Endothelial cell of umbilical vein (primary cell): ENCODE results near the gene ENHO. TPM values are rescaled to one million over a fixed set of nuclear protein-coding genes. Genes with fewer than 3 reads are reported as not detected.

Experiments
- BruUV-seq: library from RNA; stranded (reverse); fragments of 400-500 nt; replicated peaks from 2 replicates; lab custom pipeline; 2021; lab: Mats Ljungman, UMichigan
- CTCF ChIA-PET: fragments of 300-600, 350-600 bp; sonication (Branson Sonifier 250); formaldehyde crosslinking; loops from one replicate; lab custom pipeline; 2021; ENCODE audit warnings: antibody characterized with exemption, inconsistent platforms; lab: Charles Lee
- POLR2A ChIA-PET: fragments of 300-600, 350-600 bp; sonication (Branson Sonifier 250); formaldehyde crosslinking; loops from one replicate; lab custom pipeline; 2021; ENCODE audit warnings: antibody characterized with exemption, inconsistent platforms; lab: Charles Lee
- DNase-seq: peaks from one replicate; pipeline ENCODE4 v3.0.0-alpha.2; 2011; ENCODE audit warnings: low read depth, low spot score
- FAIRE-seq: peaks from 2 replicates; lab custom pipeline; 2011; peaks lifted over from hg19 to GRCh38; lab: Jason Lieb, UNC
- H2AFZ ChIP-seq: 2 replicates; pipeline ENCODE4 v1.6.0; 2012; ENCODE audit warnings: low read depth, low read length, control low read depth, inconsistent platforms
- H3K27ac ChIP-seq: 2 replicates; pipeline ENCODE4 v1.5.1; 2011; ENCODE audit warnings: low read depth, mild to moderate bottlenecking, control low read depth, low read length, moderate library complexity; ENCODE audit not compliant: insufficient read depth
- H3K27me3 ChIP-seq, 2 experiments: 2 replicates each; pipeline versions ENCODE4 v1.6.0 to v1.6.1; 2011; ENCODE audit warnings: low read length in 2 of 2, mixed read lengths in 1 of 2; ENCODE audit not compliant: control insufficient read depth in 2 of 2, insufficient read depth in 2 of 2
- H3K36me3 ChIP-seq, 2 experiments: 2 replicates in 1 of 2; 3 replicates in 1 of 2; pipeline ENCODE4 v1.5.1; 2011; ENCODE audit warnings: low read length in 2 of 2, mild to moderate bottlenecking in 1 of 2, moderate library complexity in 1 of 2; ENCODE audit not compliant: control insufficient read depth in 2 of 2, insufficient read depth in 2 of 2; ENCODE audit errors: extremely low read depth in 1 of 2
- H3K4me1 ChIP-seq: 3 replicates; pipeline ENCODE4 v1.5.1; 2011; ENCODE audit warnings: mild to moderate bottlenecking, low read length; ENCODE audit not compliant: control insufficient read depth, insufficient read depth; ENCODE audit errors: extremely low read depth
- H3K4me2 ChIP-seq: 2 replicates; pipeline ENCODE4 v1.6.1; 2011; ENCODE audit warnings: low read length, control low read depth, mixed read lengths; ENCODE audit not compliant: insufficient read depth
- H3K4me3 ChIP-seq, 3 experiments: fragments of 200-600 bp in 1 of 3; sonication (generic), shearing (Covaris generic) in 1 of 3; replicated peaks in 1 of 3; 2 replicates each; pipeline ENCODE4 v1.5.1; 2011 to 2016; ENCODE audit warnings: control low read depth in 3 of 3, low read length in 3 of 3, mild to moderate bottlenecking in 2 of 3, inconsistent platforms in 1 of 3, low read depth in 1 of 3, moderate library complexity in 1 of 3; ENCODE audit not compliant: insufficient read depth in 1 of 3
- H3K79me2 ChIP-seq: 2 replicates; pipeline ENCODE4 v1.6.0; 2012; ENCODE audit warnings: low read length, inconsistent platforms; ENCODE audit not compliant: control insufficient read depth, insufficient read depth
- H3K9ac ChIP-seq: replicated peaks from 2 replicates; pipeline ENCODE3; 2011; ENCODE audit warnings: low read length, control low read depth; ENCODE audit not compliant: insufficient read depth; ENCODE audit errors: extremely low read depth
- H3K9me1 ChIP-seq: replicated peaks from 3 replicates; pipeline ENCODE4 v1.6.0; 2011; ENCODE audit warnings: mild to moderate bottlenecking, low read length; ENCODE audit not compliant: control insufficient read depth, insufficient read depth; ENCODE audit errors: extremely low read depth
- H3K9me3 ChIP-seq: replicated peaks from 2 replicates; pipeline ENCODE4 v1.5.1; 2012; ENCODE audit warnings: low read length, inconsistent platforms; ENCODE audit not compliant: control insufficient read depth, insufficient read depth
- H4K20me1 ChIP-seq: replicated peaks from 2 replicates; pipeline ENCODE3; 2011; ENCODE audit warnings: mild to moderate bottlenecking, low read length; ENCODE audit not compliant: control insufficient read depth, insufficient read depth; ENCODE audit errors: extremely low read depth
- FOS ChIP-seq: IDR thresholded peaks from 2 replicates; pipeline ENCODE4 v1.6.1; 2011; ENCODE audit warnings: mild to moderate bottlenecking, low read length, moderate library complexity, borderline replicate concordance; ENCODE audit not compliant: insufficient read depth
- JUN ChIP-seq: IDR thresholded peaks from 2 replicates; pipeline ENCODE4 v1.6.1; 2011; ENCODE audit warnings: borderline replicate concordance, low read depth; ENCODE audit not compliant: insufficient read length, insufficient read depth
- POLR2AphosphoS5 ChIP-seq: IDR thresholded peaks from 2 replicates; pipeline ENCODE4 v1.6.1; 2012; ENCODE audit warnings: low read depth, mild to moderate bottlenecking, control low read depth, low read length, moderate library complexity; ENCODE audit not compliant: insufficient read depth
- dilution Hi-C: fragments of 300-500 bp; cut with MboI; formaldehyde crosslinking; loops from one replicate; pipeline ENCODE4 v1.15.0; 2019; ENCODE audit warnings: low sequenced_read_pairs; ENCODE audit not compliant: extremely low pct_ligation_motif_present
- intact Hi-C: fragments of 100-400 bp; cut with micrococcal nuclease; formaldehyde crosslinking; loops from one replicate; pipeline ENCODE4 v1.10.0; 2022
- polyA plus RNA-seq, 4 experiments: library from polyadenylated mRNA; depleted of rRNA in 3 of 4; stranded (reverse) in 3 of 4; unstranded in 1 of 4; fragments of >200 nt; gene quantifications; 2 replicates each; pipeline versions ENCODE4 v1.2.1 to v1.2.3, GENCODE V29; 2011 to 2012; ENCODE audit warnings: missing spikeins in 1 of 4
- total RNA-seq: library from RNA; stranded (reverse); gene quantifications from 2 replicates; pipeline ENCODE4 v1.2.3, GENCODE V29; 2021
- TF ChIP-seq, protein P1 (sequence below), 2 donors: IDR thresholded peaks; 1 replicate in 1 of 2; 2 replicates in 1 of 2; pipeline ENCODE4 v1.5.1; 2011; ENCODE audit warnings: low read length in 2 of 2, mild to moderate bottlenecking in 2 of 2, moderate library complexity in 2 of 2, control low read depth in 1 of 2, inconsistent platforms in 1 of 2, low read depth in 1 of 2; ENCODE audit not compliant: insufficient read depth in 1 of 2; ENCODE audit errors: extremely low read depth in 1 of 2
- TF ChIP-seq, protein P2 (sequence below): IDR thresholded peaks from 2 replicates; pipeline ENCODE4 v1.6.1; 2011; ENCODE audit not compliant: insufficient read depth, insufficient read length

Gene ENHO
- total and polyA plus RNA-seq, 2 donors (not counting 3 experiments of a cell fraction or from before 2014, with no cell fraction given): 0.10 TPM; not detected in 1

- H3K4me2 ChIP-seq: no peak overlapping the region
- peaks cover 10 to 17% of the 10 kb centered on the region in 2 experiments for H3K27me3 ChIP-seq
- no peak overlapping the region for H3K9ac ChIP-seq
- ChIA-PET POLR2A (interaction anchor here (1.0 kb wide), 1 partner anchor 102 kb away, joined by 3 read pairs; no protein-coding TSS in a partner anchor), CTCF (interaction anchor here (0.6 to 5.1 kb wide), 25 partner anchors 9 to 169 kb away, joined by 3 to 117 read pairs (median 6); partner anchors contain the start of genes DNAI1 and FAM219A)
- no peaks in the 10 kb centered on the region for H3K79me2 ChIP-seq
- TF ChIP-seq JUN: no peak
- TF ChIP-seq, protein P1, sequence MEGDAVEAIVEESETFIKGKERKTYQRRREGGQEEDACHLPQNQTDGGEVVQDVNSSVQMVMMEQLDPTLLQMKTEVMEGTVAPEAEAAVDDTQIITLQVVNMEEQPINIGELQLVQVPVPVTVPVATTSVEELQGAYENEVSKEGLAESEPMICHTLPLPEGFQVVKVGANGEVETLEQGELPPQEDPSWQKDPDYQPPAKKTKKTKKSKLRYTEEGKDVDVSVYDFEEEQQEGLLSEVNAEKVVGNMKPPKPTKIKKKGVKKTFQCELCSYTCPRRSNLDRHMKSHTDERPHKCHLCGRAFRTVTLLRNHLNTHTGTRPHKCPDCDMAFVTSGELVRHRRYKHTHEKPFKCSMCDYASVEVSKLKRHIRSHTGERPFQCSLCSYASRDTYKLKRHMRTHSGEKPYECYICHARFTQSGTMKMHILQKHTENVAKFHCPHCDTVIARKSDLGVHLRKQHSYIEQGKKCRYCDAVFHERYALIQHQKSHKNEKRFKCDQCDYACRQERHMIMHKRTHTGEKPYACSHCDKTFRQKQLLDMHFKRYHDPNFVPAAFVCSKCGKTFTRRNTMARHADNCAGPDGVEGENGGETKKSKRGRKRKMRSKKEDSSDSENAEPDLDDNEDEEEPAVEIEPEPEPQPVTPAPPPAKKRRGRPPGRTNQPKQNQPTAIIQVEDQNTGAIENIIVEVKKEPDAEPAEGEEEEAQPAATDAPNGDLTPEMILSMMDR (IDR thresholded peaks at IDR 0.05; ENCODE audit: extremely low read depth in 1 of 2, insufficient read depth in 1 of 2, low read depth in 1 of 2, low read length in 2 of 2): peak in 1 of 2 donors; percentile 42
- TF ChIP-seq, protein P2, sequence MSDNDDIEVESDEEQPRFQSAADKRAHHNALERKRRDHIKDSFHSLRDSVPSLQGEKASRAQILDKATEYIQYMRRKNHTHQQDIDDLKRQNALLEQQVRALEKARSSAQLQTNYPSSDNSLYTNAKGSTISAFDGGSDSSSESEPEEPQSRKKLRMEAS: no peak
- no peak for TF ChIP-seq FOS
- no peak for TF ChIP-seq POLR2AphosphoS5
- DNase-seq: peak; percentile 39
- no peaks in the 10 kb centered on the region for H3K9me3 ChIP-seq
- dilution Hi-C loops: loop anchor here (25.0 kb wide), 1 partner anchor 90 kb away; no protein-coding TSS in a partner anchor
- no peak overlapping the region for H2AFZ ChIP-seq
- no peak overlapping the region for H3K27ac ChIP-seq
- H3K4me1 ChIP-seq: peaks cover under 1% of the 10 kb centered on the region
- BruUV-seq: no TSS peak
- no peak overlapping the region for H3K4me3 ChIP-seq
- no peaks in the 10 kb centered on the region for H3K9me1 ChIP-seq
- H4K20me1 ChIP-seq: no peaks in the 10 kb centered on the region
- no peaks in the 10 kb centered on the region for H3K36me3 ChIP-seq
- intact Hi-C loops: loop anchor here (2.0 kb wide), 1 partner anchor 45 kb away; no protein-coding TSS in a partner anchor
- no peak for FAIRE-seq
Measured at GRCh38 chr9:34501889-34502425, 20.8 kb downstream of the ENHO start.
